ENCODE data around the gene CCR3.

The CCR3 gene

GRCh38 chr3:46272028-46272451 is 29.8 kb downstream of the CCR3 start:
- no peak for DNase-seq (ENCODE audit: low spot score)

DNA sequence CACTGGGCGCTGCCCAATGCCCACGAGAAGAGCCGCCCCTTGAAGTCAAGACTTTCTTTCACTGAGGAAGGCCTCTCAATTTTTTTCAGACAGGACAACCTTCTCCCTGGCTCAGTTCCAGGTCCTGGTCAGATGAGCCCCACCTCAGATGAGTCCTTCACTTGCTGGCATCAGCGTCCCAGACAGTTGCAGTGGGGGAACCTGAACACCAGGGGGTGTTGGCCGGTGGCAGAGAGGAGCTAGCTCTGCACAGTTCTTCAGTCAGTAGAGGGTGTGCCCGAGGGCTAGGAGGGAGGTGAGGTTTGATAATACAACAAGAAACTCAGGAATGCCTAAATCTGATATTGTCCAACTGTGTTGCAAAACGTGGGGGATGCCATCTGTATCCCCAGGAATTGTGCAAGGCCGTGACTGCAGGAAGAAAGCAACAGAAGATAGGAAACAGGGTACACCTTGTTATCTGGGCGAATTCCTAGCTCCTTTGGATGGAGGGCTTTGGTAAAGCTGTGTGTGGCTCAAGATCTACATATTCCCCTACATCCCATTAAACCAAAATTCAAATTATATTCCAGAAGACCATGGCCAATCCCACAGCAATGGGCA is 34.3 kb downstream of the CCR3 start:
- DNase-seq (ENCODE audit: low spot score) = peak; percentile 58

GRCh38 chr3:46277476-46277875 is 35.2 kb downstream of the CCR3 start:
- DNase-seq (ENCODE audit: low spot score) = no peak

DNA sequence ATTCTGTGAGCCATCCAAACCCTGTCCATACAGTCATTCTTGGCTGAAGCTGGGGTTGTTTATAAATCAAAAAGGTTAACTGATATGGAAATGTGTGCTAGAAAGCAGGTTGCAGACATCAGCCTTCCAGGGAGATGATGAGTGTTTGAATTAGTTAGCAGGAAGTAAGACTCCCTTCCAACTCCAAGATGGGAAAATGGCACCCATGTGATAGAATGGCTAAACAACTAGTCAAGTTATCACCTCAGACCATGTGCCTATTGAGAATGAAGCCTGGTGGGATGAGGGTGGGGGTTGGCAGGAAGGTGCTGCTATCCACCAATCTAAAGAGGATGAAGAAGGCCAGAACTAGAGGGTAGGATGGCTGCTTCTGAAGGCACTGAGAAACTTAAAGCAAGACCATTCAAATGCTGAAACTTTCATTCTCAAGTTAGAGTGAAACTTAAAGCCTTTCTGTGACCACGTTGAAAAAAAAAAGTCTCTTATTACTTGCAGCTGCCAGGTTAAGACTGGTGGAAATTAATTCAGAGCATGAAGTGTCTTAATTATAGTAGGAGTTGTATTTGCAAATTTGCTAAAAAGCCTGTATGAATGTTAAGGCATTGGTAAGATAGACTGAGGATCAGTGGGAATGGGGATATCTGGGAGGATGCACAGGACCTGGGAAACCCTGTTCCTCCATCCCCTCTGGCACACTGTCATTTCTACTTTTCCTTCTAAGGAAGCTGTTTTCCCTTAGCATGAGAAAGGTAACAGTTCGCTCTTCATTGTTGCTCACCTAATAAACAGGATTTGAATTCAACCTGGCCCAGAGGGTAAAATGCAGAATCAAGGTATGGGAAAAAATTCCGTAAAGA is 36.8 kb downstream of the CCR3 start:
- DNase-seq (ENCODE audit: low spot score) = no peak

DNA sequence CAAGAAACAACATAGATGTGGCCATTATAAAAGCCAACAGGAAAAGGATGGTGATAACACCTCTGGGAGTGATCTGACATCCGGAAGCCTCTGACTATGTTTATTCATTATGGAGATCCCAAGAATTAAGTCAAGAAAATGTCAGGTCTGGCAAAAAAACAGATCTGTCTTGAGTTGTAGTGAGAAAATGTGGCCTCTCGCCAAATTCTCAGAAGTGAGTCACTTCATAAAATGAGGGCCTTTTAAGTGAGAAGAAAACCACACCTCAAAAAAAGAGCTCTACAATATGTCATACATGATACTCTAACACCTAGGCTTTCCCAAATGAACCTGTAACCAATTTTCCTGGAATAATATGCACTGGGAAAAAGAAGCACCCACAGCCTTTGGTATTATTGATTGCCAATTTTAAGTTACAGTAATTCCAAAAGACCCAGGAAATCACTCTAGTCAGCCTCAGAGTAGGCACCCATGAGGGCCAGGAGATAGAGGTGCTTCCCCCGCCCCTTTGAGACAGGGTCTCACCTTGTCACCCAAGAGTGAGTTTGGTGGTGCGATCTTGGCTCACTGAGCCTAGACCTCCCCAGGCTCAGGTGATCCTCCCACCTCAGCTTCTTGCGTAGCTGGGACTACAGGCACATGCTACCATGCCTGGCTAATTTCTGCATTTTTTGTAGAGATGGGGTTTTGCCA is 38.0 kb downstream of the CCR3 start:
- DNase-seq (ENCODE audit: low spot score) = no peak

DNA sequence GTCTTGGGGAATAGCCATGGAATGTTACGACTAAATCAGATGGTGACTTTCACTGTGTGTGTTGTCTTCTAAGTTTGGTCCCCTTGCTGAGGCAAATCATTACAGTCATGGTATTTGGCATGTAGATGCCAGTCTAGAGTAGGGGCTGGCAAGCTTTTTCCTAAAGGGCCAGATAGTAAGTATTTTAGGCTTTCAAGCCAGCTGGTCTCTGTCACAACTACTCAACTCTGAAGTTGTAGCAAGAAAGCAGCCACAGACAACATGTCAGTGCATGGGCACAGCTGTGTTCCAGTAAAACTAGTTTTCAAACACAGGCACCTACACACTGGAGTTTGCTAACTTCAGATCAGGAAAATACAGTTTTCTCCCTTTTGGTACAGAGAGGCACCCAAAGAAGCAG is 39.3 kb downstream of the CCR3 start:
- no peak for DNase-seq (ENCODE audit: low spot score)

DNA sequence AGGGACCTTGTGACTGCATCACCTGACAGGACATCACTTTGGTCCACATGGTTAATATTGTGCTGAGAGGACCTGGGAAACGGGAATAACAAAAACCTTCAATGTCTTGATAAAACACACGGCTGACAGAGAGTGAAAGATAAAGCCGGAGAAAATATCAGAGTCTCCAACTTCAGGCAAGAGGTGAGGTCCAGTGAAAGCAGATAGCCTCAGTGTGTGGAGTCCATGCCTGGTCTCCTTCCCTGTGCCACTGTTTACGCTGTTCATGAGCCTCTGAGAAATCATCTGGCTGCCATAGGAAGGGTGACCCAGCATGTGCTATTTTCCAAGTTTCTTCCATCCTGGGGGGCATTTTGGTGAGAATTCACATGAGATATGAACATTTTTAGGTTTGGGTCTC is 39.8 kb downstream of the CCR3 start:
- no peak for DNase-seq (ENCODE audit: low spot score)

- DNase-seq (ENCODE audit: low spot score) = no peak
Measured at GRCh38 chr3:46282696-46283095, 40.4 kb downstream of the CCR3 start.

DNA sequence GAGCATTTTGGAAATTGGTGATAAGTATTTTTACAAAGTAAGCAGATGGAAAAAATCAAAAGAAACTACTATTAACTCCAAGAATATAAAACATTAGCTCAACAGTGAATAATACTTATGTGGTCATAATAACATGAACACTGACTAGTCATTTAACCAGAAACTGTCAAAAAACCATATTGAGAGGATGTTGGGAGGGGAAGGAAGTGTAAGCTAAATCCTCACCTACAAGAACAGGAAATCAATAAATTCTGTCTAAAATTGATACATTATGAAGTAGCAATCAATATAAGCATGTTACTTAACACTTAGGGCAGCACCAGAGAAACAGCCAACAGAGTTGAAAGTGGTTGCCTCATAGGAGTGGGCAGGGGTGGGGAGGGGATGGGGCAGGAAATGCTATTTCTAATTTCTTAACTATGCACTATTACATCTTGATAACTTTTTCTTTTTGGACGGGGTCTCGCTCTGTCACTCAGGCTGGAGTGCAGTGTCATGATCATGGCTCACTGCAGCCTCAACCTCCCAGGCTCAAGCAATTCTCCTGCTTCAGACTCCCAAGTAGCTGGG is 41.7 kb downstream of the CCR3 start:
- no peak for DNase-seq (ENCODE audit: low spot score)

GRCh38 chr3:46284981-46285683 is 42.9 kb downstream of the CCR3 start:
- DNase-seq (ENCODE audit: low spot score) = no peak

- no peak for DNase-seq (ENCODE audit: low spot score)
Measured at GRCh38 chr3:46285931-46286619, 43.8 kb downstream of the CCR3 start.

GRCh38 chr3:46286947-46287565 is 44.8 kb downstream of the CCR3 start:
- DNase-seq (ENCODE audit: low spot score) = no peak

DNA sequence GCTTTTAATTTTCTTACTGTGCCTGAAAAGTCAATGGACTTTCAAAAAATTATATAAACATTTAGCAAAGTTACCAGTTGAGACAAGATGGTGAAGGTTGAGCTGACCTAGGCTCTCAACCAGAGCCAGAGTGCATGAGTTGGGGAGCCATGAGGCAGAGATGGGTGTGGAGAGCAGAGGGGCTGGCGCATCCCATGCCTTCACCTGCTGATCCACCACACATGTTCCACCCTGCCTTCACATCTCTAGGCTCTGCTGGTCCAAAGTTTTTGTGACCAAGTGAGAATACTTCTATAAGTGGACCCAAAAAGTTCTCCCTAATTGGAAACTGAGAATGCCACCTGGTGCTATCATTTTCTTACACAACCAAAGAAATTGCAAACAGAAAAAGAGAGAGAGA is 47.3 kb downstream of the CCR3 start:
- no peak for DNase-seq (ENCODE audit: low spot score)

GRCh38 chr3:46289966-46290365 is 47.7 kb downstream of the CCR3 start:
- DNase-seq (ENCODE audit: low spot score) = no peak

GRCh38 chr3:46291046-46291445 is 48.8 kb downstream of the CCR3 start:
- no peak for DNase-seq (ENCODE audit: low spot score)

GRCh38 chr3:46293035-46293724 is 50.9 kb downstream of the CCR3 start:
- no peak for DNase-seq (ENCODE audit: low spot score)

- no peak for DNase-seq (ENCODE audit: low spot score)
Measured at GRCh38 chr3:46293991-46294833, 52.0 kb downstream of the CCR3 start.

- no peak for DNase-seq (ENCODE audit: low spot score)
Measured at GRCh38 chr3:46296826-46297225, 54.6 kb downstream of the CCR3 start.

GRCh38 chr3:46297658-46298423 is 55.6 kb downstream of the CCR3 start:
- DNase-seq (ENCODE audit: low spot score) = no peak

All from HuH-7.5 (cell line).